Adrenal gland (tissue), 12 donors: ENCODE data around the gene SORBS1. TPM values are rescaled to one million over a fixed set of nuclear protein-coding genes. Genes with fewer than 3 reads are reported as not detected.

ENCODE experiments used
- DNase-seq, 7 donors: peaks; one replicate each; pipeline ENCODE4 v3.0.0-alpha.2; 2019 to 2020
- H3K27ac ChIP-seq, 5 donors: fragments of 200-600 bp; sonication (generic) in 4 of 5; 1 replicate in 3 of 5; 2 replicates in 2 of 5; pipeline versions ENCODE4 v1.5.1 to v1.8.0; 2016 to 2020; ENCODE audit warnings: mild to moderate bottlenecking in 1 of 5
- H3K27me3 ChIP-seq: fragments of 200-600 bp; 2 replicates; pipeline ENCODE4 v1.8.0; 2021
- H3K36me3 ChIP-seq, 2 donors: fragments of 200-600 bp; replicated peaks in 1 of 2; 1 replicate in 1 of 2; 2 replicates in 1 of 2; pipeline versions ENCODE4 v1.5.1 to v1.8.0; 2018 to 2022
- H3K4me1 ChIP-seq, 2 donors: fragments of 200-600 bp; replicated peaks in 1 of 2; 1 replicate in 1 of 2; 2 replicates in 1 of 2; pipeline versions ENCODE4 v1.5.1 to v1.8.0; 2018 to 2021
- H3K4me3 ChIP-seq, 4 donors: fragments of 200-600 bp; sonication (generic) in 3 of 4; one replicate each; pipeline ENCODE4 v1.5.1; 2016 to 2018
- H3K9me3 ChIP-seq, 3 donors: fragments of 200-600 bp; sonication (generic) in 1 of 3; replicated peaks in 1 of 3; 1 replicate in 2 of 3; 2 replicates in 1 of 3; pipeline versions ENCODE4 v1.5.1 to v1.8.0; 2016 to 2021
- POLR2A ChIP-seq, 2 donors: fragments of 450-650 bp; IDR thresholded peaks; one replicate each; pipeline ENCODE4 v1.6.1; 2017; ENCODE audit warnings: antibody characterized with exemption in 2 of 2, mild to moderate bottlenecking in 2 of 2, moderate library complexity in 1 of 2
- WGBS, 4 donors: extraction: QIAGEN DNeasy Blood & Tissue Kit in 2 of 4; methylation state at CpG; one replicate each; pipeline versions ENCODE4 v1.1.5 to v1.1.7; 2013 to 2017; 5-methylcytosine and 5-hydroxymethylcytosine counted together
- intact Hi-C, 2 donors: fragments of 100-400 bp; cut with DNase I; formaldehyde crosslinking; loops; one replicate each; pipeline versions ENCODE4 v1.14.1 to v1.15.0; 2022 to 2023
- polyA plus RNA-seq, 3 donors: library from polyadenylated mRNA; stranded (reverse); fragments of 200-250 nt in 2 of 3; fragments of 350-450 nt in 1 of 3; fragmentation: Illumina TruSeq in 1 of 3; extraction: RNeasy Lipid Tissue Mini Kit (QIAGEN cat#74804) in 1 of 3; gene quantifications; one replicate each; pipeline ENCODE4 v1.2.3, GENCODE V29; 2013 to 2014
- total RNA-seq, 9 donors: library from RNA; depleted of rRNA in 4 of 9; stranded (reverse); fragments of >200 nt in 4 of 9; fragments of 120-200 nt in 1 of 9; fragmentation: NEBNext Ultra II Directional in 1 of 9; extraction: Animal tissue kit (Norgen Biotek cat#: 25700) in 1 of 9; gene quantifications; one replicate each; pipeline versions ENCODE4 v1.1.0 to v1.2.4, GENCODE V29; 2013 to 2023
- TF ChIP-seq, protein P1 (sequence below), 6 experiments: fragments of 450-650 bp in 4 of 6; fragments of 200-600 bp in 2 of 6; sonication (generic) in 1 of 6; IDR thresholded peaks; 1 replicate in 5 of 6; 2 replicates in 1 of 6; pipeline versions ENCODE4 v1.5.1 to v1.8.0; 2016 to 2021; ENCODE audit warnings: antibody characterized with exemption in 6 of 6, mild to moderate bottlenecking in 2 of 6, moderate library complexity in 1 of 6
- donor health status: healthy with polysubstance abuse.
- donor health status: Bipolar disorder and iron deficiency.
- donor health status: DM: yes; HTN: yes; CAD: no.
- donor health status: DM: no; HTN: no; CAD: no.
- donor health status: DM: no; HTN: no; CAD: no.
- donor health status: DM: yes; HTN: yes; CAD: no.

The SORBS1 gene
- total and polyA plus RNA-seq, 12 donors = 9.5 to 43.4 (median 19.0) TPM

DNA sequence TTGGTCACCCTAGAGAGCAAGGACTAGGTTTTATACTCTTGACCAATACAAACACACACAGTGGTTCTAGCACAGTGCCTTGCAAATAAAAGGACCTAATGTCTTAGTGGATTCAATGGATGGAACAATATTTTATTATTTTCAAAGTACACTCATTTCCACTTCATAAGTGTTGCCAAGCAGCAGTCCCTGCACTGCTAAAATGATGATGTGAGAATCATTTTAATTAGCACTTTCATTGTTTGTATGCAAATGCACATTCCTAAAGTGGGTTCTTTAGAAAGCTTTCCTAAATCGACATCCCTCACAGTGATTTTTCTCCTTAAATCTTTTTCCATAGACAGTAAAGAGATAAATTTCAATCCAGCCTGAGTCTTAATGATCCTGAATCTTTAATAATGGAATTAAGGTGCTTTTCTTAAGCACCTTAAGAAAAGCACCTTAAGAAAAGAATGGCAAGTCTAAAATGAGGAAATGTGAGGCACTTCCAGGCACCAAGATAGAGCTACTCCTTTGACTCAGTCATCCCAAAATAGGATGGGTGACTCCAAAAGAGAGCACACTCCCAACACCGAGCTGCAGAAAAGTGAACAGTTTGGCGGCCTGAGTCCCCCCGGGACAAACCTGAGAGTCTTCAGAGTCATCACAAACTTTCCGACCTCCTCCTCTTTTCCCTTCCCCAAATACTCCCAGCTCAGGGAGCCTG, 84.5 kb downstream of the SORBS1 start:
- H3K27me3 ChIP-seq = no peaks in the 10 kb centered on the region
- H3K4me3 ChIP-seq = no peak overlapping the region
- 68 to 78% (median 73%) methylated on average over 5 of the region's 5 CpGs for WGBS, 4 donors
- intact Hi-C loops = no loop called here
- H3K4me1 ChIP-seq = peaks cover 0 to 14% of the 10 kb centered on the region in 2 donors
- no peak for TF ChIP-seq POLR2A (IDR thresholded peaks at IDR 0.05)
- H3K9me3 ChIP-seq = no peaks in the 10 kb centered on the region
- peak overlapping the region in 2 of 5 donors; percentile 49 to 81 for H3K27ac ChIP-seq
- H3K36me3 ChIP-seq = no peaks in the 10 kb centered on the region
- no peak for DNase-seq

DNA sequence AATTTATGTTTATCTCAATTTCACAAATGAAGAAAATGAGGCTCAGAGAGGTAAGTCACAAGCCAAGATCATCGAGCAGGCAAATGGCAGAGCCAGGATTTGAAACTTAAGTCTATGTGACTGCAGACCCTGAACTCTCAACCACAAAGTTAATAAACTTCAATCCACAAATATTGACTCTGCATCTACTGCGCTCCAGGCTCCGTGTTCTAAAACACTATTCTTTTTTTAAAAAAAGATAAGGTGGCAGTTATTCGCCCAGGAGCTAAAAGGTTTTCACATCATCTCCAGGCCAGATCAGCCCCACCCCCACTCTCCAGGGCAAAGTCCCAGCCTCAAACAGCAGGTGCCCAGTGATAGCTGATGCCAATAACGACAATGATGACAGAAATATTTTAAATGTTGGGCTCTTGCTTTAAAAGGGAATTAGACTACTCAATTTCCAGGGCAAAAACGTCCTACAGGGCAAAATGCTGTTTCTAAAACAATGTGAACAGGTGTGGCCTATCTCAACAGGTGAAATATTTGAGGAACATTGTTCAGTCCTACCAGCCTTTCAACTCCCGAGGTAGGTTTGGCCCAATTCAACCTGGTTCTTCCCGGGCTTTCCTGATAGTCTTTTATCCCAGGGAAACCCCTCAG, 85.2 kb downstream of the SORBS1 start:
- 77 to 86% (median 79%) methylated on average over 8 of the region's 8 CpGs for WGBS, 4 donors

DNA sequence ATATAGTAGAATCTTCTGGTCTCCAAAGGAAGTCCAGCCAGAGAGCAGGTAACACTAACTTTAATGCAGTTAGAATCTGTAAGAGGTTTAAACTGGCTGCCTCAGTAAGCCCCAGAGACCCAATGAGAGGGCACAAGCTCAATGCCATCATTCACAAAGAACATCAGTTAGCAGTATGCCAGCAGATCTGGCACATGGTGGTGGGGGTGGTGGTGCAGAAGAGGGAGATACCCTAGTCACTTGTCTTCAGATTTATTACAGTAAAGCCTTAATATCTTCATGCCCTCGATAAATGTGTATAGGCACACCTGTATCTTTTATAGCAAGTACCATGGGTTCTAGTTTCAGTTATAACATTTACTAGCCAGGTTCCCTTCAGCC, 86.2 kb downstream of the SORBS1 start:
- TF ChIP-seq POLR2A (IDR thresholded peaks at IDR 0.05) = no peak
- TF ChIP-seq, protein P1, sequence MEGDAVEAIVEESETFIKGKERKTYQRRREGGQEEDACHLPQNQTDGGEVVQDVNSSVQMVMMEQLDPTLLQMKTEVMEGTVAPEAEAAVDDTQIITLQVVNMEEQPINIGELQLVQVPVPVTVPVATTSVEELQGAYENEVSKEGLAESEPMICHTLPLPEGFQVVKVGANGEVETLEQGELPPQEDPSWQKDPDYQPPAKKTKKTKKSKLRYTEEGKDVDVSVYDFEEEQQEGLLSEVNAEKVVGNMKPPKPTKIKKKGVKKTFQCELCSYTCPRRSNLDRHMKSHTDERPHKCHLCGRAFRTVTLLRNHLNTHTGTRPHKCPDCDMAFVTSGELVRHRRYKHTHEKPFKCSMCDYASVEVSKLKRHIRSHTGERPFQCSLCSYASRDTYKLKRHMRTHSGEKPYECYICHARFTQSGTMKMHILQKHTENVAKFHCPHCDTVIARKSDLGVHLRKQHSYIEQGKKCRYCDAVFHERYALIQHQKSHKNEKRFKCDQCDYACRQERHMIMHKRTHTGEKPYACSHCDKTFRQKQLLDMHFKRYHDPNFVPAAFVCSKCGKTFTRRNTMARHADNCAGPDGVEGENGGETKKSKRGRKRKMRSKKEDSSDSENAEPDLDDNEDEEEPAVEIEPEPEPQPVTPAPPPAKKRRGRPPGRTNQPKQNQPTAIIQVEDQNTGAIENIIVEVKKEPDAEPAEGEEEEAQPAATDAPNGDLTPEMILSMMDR (IDR thresholded peaks at IDR 0.05) = no peak
- peak overlapping the region in 4 of 5 donors; percentile 24 to 80 (median 54) for H3K27ac ChIP-seq
- intact Hi-C loops = no loop called here
- no peak overlapping the region for H3K4me3 ChIP-seq
- no peaks in the 10 kb centered on the region for H3K36me3 ChIP-seq
- DNase-seq = no peak
- peaks cover 0 to 14% of the 10 kb centered on the region in 2 donors for H3K4me1 ChIP-seq
- WGBS, 4 donors = 60 to 100% (median 85%) methylated on average over 1 of the region's 1 CpG
- H3K9me3 ChIP-seq = no peaks in the 10 kb centered on the region
- H3K27me3 ChIP-seq = no peaks in the 10 kb centered on the region

More for the DNA sequence above, 85.2 kb downstream of the SORBS1 start:
- Histone ChIP-seq H3K36me3 (no peaks in the 10 kb centered on the region), H3K27me3 (no peaks in the 10 kb centered on the region), H3K4me1 (peaks cover 0 to 14% of the 10 kb centered on the region in 2 donors), H3K27ac (peak overlapping the region in 1 of 5 donors; percentile 2), H3K9me3 (no peaks in the 10 kb centered on the region), H3K4me3 (no peak overlapping the region)
- intact Hi-C loops = no loop called here
- DNase-seq = no peak
- TF ChIP-seq POLR2A (IDR thresholded peaks at IDR 0.05) = no peak
- TF ChIP-seq, protein P1 (IDR thresholded peaks at IDR 0.05) = no peak

DNA sequence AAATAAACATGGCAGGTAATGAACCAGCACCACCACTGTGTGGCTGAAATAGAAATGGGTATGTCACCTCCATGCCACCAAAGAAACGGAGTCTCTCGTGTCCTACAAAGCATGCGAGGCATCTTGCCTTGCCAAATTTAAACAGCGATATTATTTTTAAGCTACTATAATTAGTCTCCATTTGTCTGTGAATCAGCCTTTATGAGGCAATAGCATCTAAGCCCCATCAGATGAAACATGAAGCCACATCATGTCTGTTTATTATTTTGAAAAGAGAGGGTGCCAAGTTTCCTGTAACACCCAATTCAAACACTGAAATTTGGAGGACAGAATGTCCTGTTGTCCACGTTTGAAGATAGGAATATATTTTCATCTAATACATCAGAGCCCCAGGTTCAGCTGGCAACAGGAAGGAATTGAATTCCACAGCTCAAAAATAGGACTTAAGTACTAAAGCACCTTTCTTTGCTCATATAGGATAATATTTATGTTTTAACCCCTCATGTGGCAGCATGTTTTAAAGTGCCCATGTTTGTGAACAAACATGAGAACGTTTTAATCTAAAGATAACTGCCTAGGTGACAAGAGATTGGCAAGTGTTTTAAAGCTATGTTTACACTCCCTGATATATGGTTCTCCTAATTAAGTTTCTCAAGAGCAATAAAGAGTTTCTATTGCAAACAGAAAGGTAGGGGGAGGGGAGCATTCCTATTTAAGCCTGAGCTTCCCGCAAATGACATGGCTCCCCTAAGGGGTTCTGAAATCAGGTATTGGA, 86.8 kb downstream of the SORBS1 start:
- Histone ChIP-seq H3K27ac (peak overlapping the region in 4 of 5 donors; percentile 24 to 80 (median 56)), H3K36me3 (no peaks in the 10 kb centered on the region), H3K4me3 (no peak overlapping the region), H3K4me1 (peaks cover 0 to 14% of the 10 kb centered on the region in 2 donors), H3K27me3 (no peaks in the 10 kb centered on the region), H3K9me3 (no peaks in the 10 kb centered on the region)
- WGBS, 4 donors = 30 to 44% (median 40%) methylated on average over 7 of the region's 7 CpGs
- no peak for TF ChIP-seq POLR2A (IDR thresholded peaks at IDR 0.05)
- TF ChIP-seq, protein P1 (IDR thresholded peaks at IDR 0.05) = no peak
- DNase-seq = no peak
- intact Hi-C loops = no loop called here
